ENCODE measurements around the gene GNAQ.

- TF ChIP-seq CTCF (IDR thresholded peaks at IDR 0.05; ENCODE audit: poor library complexity): no peak
- no peak for TF ChIP-seq EZH2 (IDR thresholded peaks at IDR 0.05; ENCODE audit: borderline replicate concordance)
- TF ChIP-seq EZH2phosphoT487 (IDR thresholded peaks at IDR 0.05; ENCODE audit: low read depth, severe bottlenecking, unreplicated experiment): no peak
These were observed 31.4 kb downstream of the GNAQ start for GRCh38 chr9:78000221-78000620.
